A549 (cell line): Measurements from ENCODE around the gene DPP10. TPM values are rescaled to one million over a fixed set of nuclear protein-coding genes. Genes with fewer than 3 reads are reported as not detected.

Source experiments
- ATAC-seq, 2 experiments: fragments of 200-7000 bp in 1 of 2; fragments of >200 bp in 1 of 2; cut with Nextera tagmentation in 1 of 2; cut with Tn5 transposase in 1 of 2; 3 replicates each; pipeline versions ENCODE4 v1.8.0 to v1.9.1; 2018 to 2020; ENCODE audit warnings: mild to moderate bottlenecking in 1 of 2, moderate library complexity in 1 of 2
- CTCF ChIA-PET: fragments of 300-600 bp; sonication (Branson Sonifier 250); formaldehyde crosslinking; extraction: SDS; loops from one replicate; lab custom pipeline; 2021; ENCODE audit warnings: antibody characterized with exemption, inconsistent platforms; lab: Yijun Ruan, JAX
- POLR2A ChIA-PET: fragments of 350-600 bp; formaldehyde crosslinking; extraction: SDS; loops from one replicate; lab custom pipeline; 2021; ENCODE audit warnings: antibody characterized with exemption, inconsistent platforms; lab: Yijun Ruan, JAX
- DNase-seq, 2 experiments: peaks; one replicate each; pipeline versions ENCODE4 v3.0.0 to v3.0.0-alpha.2; 2011 to 2016; ENCODE audit warnings: low read depth in 1 of 2, low spot score in 1 of 2
- FAIRE-seq: peaks from 2 replicates; lab custom pipeline; 2011; peaks lifted over from hg19 to GRCh38; lab: Jason Lieb, UNC
- H3K27ac ChIP-seq, 2 experiments: fragments of >200 bp; sonication (Bioruptor Twin); formaldehyde crosslinking; 3 replicates each; pipeline ENCODE4 v1.5.1; 2016 to 2017
- H3K4me1 ChIP-seq: fragments of >200 bp; sonication (Bioruptor Twin); formaldehyde crosslinking; 3 replicates; pipeline ENCODE4 v1.6.1; 2016
- H3K4me2 ChIP-seq: fragments of >200 bp; sonication (Bioruptor Twin); formaldehyde crosslinking; 3 replicates; pipeline ENCODE4 v1.6.1; 2016
- H3K4me3 ChIP-seq: fragments of >200 bp; sonication (Bioruptor Twin); formaldehyde crosslinking; 3 replicates; pipeline ENCODE4 v1.5.1; 2016
- H3K9me3 ChIP-seq: fragments of >200 bp; sonication (Bioruptor Twin); formaldehyde crosslinking; 3 replicates; pipeline ENCODE4 v1.6.1; 2016
- ATOH8 ChIP-seq: fragments of 250-450 bp; sonication (Bioruptor Pico); IDR thresholded peaks from 2 replicates; pipeline ENCODE4 v1.5.0; 2020; ENCODE audit warnings: low read depth, mild to moderate bottlenecking, moderate library complexity
- EP300 ChIP-seq, 2 experiments: fragments of >200 bp; sonication (Bioruptor Twin); formaldehyde crosslinking; IDR thresholded peaks; 2 replicates in 1 of 2; 3 replicates in 1 of 2; pipeline ENCODE4 v1.6.1; 2016 to 2017
- ESRRA ChIP-seq: fragments of 150-350 bp; IDR thresholded peaks from 2 replicates; pipeline ENCODE4 v1.6.1; 2014; ENCODE audit warnings: mild to moderate bottlenecking, low read length, borderline replicate concordance
- FOSL2 ChIP-seq, 2 experiments: fragments of 450-650 bp in 1 of 2; fragments of >200 bp in 1 of 2; sonication (Bioruptor Twin) in 1 of 2; formaldehyde crosslinking; IDR thresholded peaks; 2 replicates each; pipeline versions ENCODE4 v1.5.0 to v1.6.1; 2016 to 2020; ENCODE audit warnings: mild to moderate bottlenecking in 1 of 2, moderate library complexity in 1 of 2
- FOXS1 ChIP-seq: fragments of 250-450 bp; sonication (Bioruptor Pico); IDR thresholded peaks from 2 replicates; pipeline ENCODE4 v1.5.0; 2020; ENCODE audit warnings: mild to moderate bottlenecking, moderate library complexity
- HDAC2 ChIP-seq: fragments of 200-600 bp; sonication (generic); IDR thresholded peaks from 2 replicates; pipeline ENCODE4 v1.6.1; 2016
- HEYL ChIP-seq: fragments of 250-450 bp; sonication (Bioruptor Pico); IDR thresholded peaks from 2 replicates; pipeline ENCODE4 v1.8.0; 2021; ENCODE audit warnings: mild to moderate bottlenecking, moderate library complexity
- HOXA7 ChIP-seq: fragments of 250-450 bp; sonication (Bioruptor Pico); IDR thresholded peaks from 2 replicates; pipeline ENCODE4 v1.5.0; 2020; ENCODE audit warnings: mild to moderate bottlenecking, moderate library complexity
- KDM5A ChIP-seq: fragments of 200-600 bp; sonication (generic); IDR thresholded peaks from 2 replicates; pipeline ENCODE4 v1.6.1; 2016; ENCODE audit warnings: antibody characterized with exemption, mild to moderate bottlenecking
- MAZ ChIP-seq: fragments of 150-350 bp; IDR thresholded peaks from 2 replicates; pipeline ENCODE4 v1.6.1; 2014; ENCODE audit warnings: antibody characterized with exemption, low read depth, low read length, borderline replicate concordance
- NPAS2 ChIP-seq: fragments of 250-450 bp; sonication (Bioruptor Pico); IDR thresholded peaks from 2 replicates; pipeline ENCODE4 v1.8.0; 2022; ENCODE audit warnings: mild to moderate bottlenecking, moderate library complexity, borderline replicate concordance
- PBX3 ChIP-seq: IDR thresholded peaks from 2 replicates; pipeline ENCODE4 v1.6.1; 2012
- PHF8 ChIP-seq: fragments of 200-600 bp; sonication (generic); IDR thresholded peaks from 2 replicates; pipeline ENCODE4 v1.6.1; 2016; ENCODE audit warnings: low read depth, mild to moderate bottlenecking, antibody characterized with exemption, moderate library complexity, borderline replicate concordance
- POLR2A ChIP-seq: IDR thresholded peaks from 2 replicates; pipeline ENCODE4 v1.6.1; 2012; ENCODE audit warnings: mild to moderate bottlenecking, low read length
- RAD21 ChIP-seq, 2 experiments: fragments of >200 bp in 1 of 2; sonication (Bioruptor Twin) in 1 of 2; formaldehyde crosslinking in 1 of 2; IDR thresholded peaks in 1 of 2; conservative IDR thresholded peaks in 1 of 2; 2 replicates in 1 of 2; 3 replicates in 1 of 2; pipeline ENCODE4 v1.6.1; 2012 to 2018; ENCODE audit warnings: inconsistent platforms in 1 of 2
- RARB ChIP-seq: fragments of 250-450 bp; sonication (Bioruptor Pico); IDR thresholded peaks from 2 replicates; pipeline ENCODE4 v1.8.0; 2021; ENCODE audit warnings: mild to moderate bottlenecking, moderate library complexity
- RCOR1 ChIP-seq: fragments of 150-350 bp; IDR thresholded peaks from 2 replicates; pipeline ENCODE4 v1.6.1; 2014; ENCODE audit warnings: antibody characterized with exemption, low read length, low read depth
- SMC3 ChIP-seq: fragments of >200 bp; sonication (Bioruptor Twin); formaldehyde crosslinking; IDR thresholded peaks from 3 replicates; pipeline ENCODE4 v1.6.1; 2018; ENCODE audit warnings: inconsistent platforms
- TP53 ChIP-seq: fragments of 250-450 bp; sonication (Bioruptor Pico); IDR thresholded peaks from 2 replicates; pipeline ENCODE4 v1.5.0; 2021; ENCODE audit warnings: mild to moderate bottlenecking, moderate library complexity
- ZFP36 ChIP-seq: fragments of 450-650 bp; IDR thresholded peaks from 2 replicates; pipeline ENCODE4 v1.6.1; 2014; ENCODE audit warnings: borderline replicate concordance; ENCODE audit not compliant: partially characterized antibody
- ZSCAN20 ChIP-seq: fragments of 250-450 bp; sonication (Bioruptor Pico); IDR thresholded peaks from 2 replicates; pipeline ENCODE4 v1.8.0; 2022; ENCODE audit warnings: mild to moderate bottlenecking, moderate library complexity
- WGBS: methylation state at CpG from one replicate; pipeline ENCODE4 v1.1.6; 2017; ENCODE audit errors: missing lambda C conversion rate; 5-methylcytosine and 5-hydroxymethylcytosine counted together
- polyA plus RNA-seq, 4 experiments: library from polyadenylated mRNA; depleted of rRNA in 3 of 4; stranded (reverse); fragments of >200 nt; fragmentation: RNase III in 1 of 4; extraction: RNeasy Plus Mini Kit Qiagen cat#74134 plus additional on column Dnase treatment in 1 of 4; gene quantifications; 2 replicates in 3 of 4; 3 replicates in 1 of 4; pipeline ENCODE4 v1.2.3, GENCODE V29; 2011 to 2017
- TF ChIP-seq, protein P1 (sequence below): fragments of 150-350 bp; IDR thresholded peaks from 2 replicates; pipeline ENCODE4 v1.6.1; 2014; ENCODE audit warnings: low read depth, mild to moderate bottlenecking, low read length
- TF ChIP-seq, protein P2 (sequence below): fragments of >200 bp; sonication (Bioruptor Twin); formaldehyde crosslinking; IDR thresholded peaks from 2 replicates; pipeline ENCODE4 v1.6.1; 2016

DPP10 gene
- polyA plus RNA-seq, 2 of the 4 experiments (the other 2 are of a cell fraction): not detected

- POLR2A ChIA-PET: no interaction called here
- Histone ChIP-seq H3K4me3 (no peak overlapping the region), H3K4me2 (no peak overlapping the region), H3K9me3 (no peaks in the 10 kb centered on the region), H3K4me1 (no peaks in the 10 kb centered on the region), H3K27ac (no peak overlapping the region)
- CTCF ChIA-PET: no interaction called here
- DNase-seq: no peak
- FAIRE-seq: no peak
- no peak for ATAC-seq
- WGBS: 0% methylated on average over 1 of the region's 1 CpG
- TF ChIP-seq PBX3 (no peak), HEYL (CRISPR knock-in tag) (no peak), KDM5A (no peak), RCOR1 (no peak), SMC3 (no peak), ZFP36 (no peak), ESRRA (no peak), RAD21 (conservative IDR thresholded peaks at IDR 0.05 in 1 of 2, IDR thresholded peaks at IDR 0.05 in 1 of 2) (no peak), EP300 (IDR thresholded peaks at IDR 0.05) (no peak), ATOH8 (CRISPR knock-in tag) (no peak), POLR2A (no peak), ZSCAN20 (CRISPR knock-in tag) (no peak), HDAC2 (no peak), FOXS1 (CRISPR knock-in tag) (no peak), MAZ (no peak), FOSL2 (IDR thresholded peaks at IDR 0.05) (no peak), FOSL2 (CRISPR knock-in tag; IDR thresholded peaks at IDR 0.05) (no peak), HOXA7 (CRISPR knock-in tag) (no peak), PHF8 (no peak)
- TF ChIP-seq, protein P1, sequence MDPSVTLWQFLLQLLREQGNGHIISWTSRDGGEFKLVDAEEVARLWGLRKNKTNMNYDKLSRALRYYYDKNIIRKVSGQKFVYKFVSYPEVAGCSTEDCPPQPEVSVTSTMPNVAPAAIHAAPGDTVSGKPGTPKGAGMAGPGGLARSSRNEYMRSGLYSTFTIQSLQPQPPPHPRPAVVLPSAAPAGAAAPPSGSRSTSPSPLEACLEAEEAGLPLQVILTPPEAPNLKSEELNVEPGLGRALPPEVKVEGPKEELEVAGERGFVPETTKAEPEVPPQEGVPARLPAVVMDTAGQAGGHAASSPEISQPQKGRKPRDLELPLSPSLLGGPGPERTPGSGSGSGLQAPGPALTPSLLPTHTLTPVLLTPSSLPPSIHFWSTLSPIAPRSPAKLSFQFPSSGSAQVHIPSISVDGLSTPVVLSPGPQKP: no peak
These were observed 414.8 kb downstream of the DPP10 start for GRCh38 chr2:114857196-114857595.

GRCh38 chr2:114859726-114860510, 417.5 kb downstream of the DPP10 start:
- 46% methylated on average over 6 of the region's 6 CpGs for WGBS
- TF ChIP-seq TP53 (CRISPR knock-in tag): no peak
- TF ChIP-seq, protein P2, sequence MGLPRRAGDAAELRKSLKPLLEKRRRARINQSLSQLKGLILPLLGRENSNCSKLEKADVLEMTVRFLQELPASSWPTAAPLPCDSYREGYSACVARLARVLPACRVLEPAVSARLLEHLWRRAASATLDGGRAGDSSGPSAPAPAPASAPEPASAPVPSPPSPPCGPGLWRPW: no peak
- no peak for TF ChIP-seq RARB (CRISPR knock-in tag)
- TF ChIP-seq NPAS2: no peak
- ChIA-PET CTCF (interaction anchor here (0.7 kb wide), 1 partner anchor 305 kb away, joined by 3 read pairs; no protein-coding TSS in a partner anchor), POLR2A (no interaction called here)
- Histone ChIP-seq H3K4me2 (no peak overlapping the region), H3K4me1 (no peaks in the 10 kb centered on the region), H3K9me3 (no peaks in the 10 kb centered on the region), H3K4me3 (no peak overlapping the region), H3K27ac (no peak overlapping the region)
- ATAC-seq (no peak), FAIRE-seq (no peak), DNase-seq (no peak)
